Activated CD8-positive, alpha-beta memory T cell treated with anti-CD3 and anti-CD28 coated beads for 48 hours (primary cell): ENCODE measurements around the gene UBQLN3.

Experiments used
- DNase-seq, 3 experiments: peaks; one replicate each; pipeline ENCODE4 v3.0.0-alpha.2; 2020; ENCODE audit warnings: low read depth in 2 of 3, low spot score in 2 of 3

Gene UBQLN3

DNA sequence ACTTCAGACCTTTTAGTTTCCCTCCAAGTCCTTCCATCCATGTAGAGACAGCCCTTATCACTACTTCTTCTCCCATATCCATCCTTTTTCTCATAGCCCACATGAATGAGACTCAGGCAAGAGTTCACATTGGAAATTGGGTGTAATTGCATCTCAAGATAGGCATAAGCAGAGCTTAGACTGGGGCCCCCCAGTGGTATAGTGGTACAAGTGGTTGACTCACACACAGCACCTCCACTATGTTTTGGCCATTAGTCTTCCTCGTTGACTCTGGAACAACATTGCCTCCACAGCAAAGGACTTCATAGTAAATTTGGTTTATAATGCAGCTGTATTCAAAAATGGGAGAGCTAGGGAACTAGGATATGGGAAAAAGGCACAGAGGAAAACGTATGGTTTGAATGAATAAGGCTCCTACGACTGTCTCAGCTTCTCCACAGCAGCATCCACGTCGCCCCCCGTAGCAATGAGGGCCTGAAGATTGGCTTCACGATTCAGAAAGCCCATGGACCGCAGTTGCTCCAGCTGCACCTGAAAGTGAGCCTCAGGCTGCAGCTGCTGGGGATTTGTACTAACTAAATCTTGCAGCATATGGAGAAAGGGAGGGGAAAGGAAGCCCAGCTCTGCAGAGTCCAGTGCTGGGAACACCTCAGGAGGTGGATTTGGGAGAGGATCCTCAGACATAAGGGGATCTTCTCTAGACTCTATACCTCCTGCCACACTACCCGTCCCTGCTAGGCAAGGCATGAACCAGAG is 2.4 kb downstream of the UBQLN3 start:
- no peak for DNase-seq

- no peak for DNase-seq
These were observed 4.3 kb downstream of the UBQLN3 start for GRCh38 chr11:5505363-5506048.

- no peak for DNase-seq
These were observed 5.3 kb downstream of the UBQLN3 start for GRCh38 chr11:5504403-5504921.

DNA sequence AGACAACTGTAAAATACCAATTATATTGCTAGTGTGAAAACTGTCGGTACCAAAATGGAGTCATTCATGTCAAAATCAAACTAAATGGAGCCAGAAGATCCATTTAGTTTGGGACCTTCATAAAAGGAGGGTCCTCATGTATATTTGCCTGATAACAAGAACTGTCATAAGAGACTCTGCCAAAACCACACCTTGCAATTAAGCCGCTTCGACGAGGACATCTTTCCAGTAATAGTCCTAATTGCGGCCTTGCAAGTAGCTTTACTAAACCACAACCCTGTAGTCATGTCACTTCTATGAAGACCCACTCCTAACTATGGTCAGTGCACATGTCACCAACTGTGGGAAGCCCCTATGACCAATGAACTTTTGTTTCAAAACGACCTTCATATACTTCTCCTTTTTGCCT is 9.4 kb downstream of the UBQLN3 start:
- no peak for DNase-seq

GRCh38 chr11:5499671-5500070 is 10.1 kb downstream of the UBQLN3 start:
- DNase-seq: no peak

DNA sequence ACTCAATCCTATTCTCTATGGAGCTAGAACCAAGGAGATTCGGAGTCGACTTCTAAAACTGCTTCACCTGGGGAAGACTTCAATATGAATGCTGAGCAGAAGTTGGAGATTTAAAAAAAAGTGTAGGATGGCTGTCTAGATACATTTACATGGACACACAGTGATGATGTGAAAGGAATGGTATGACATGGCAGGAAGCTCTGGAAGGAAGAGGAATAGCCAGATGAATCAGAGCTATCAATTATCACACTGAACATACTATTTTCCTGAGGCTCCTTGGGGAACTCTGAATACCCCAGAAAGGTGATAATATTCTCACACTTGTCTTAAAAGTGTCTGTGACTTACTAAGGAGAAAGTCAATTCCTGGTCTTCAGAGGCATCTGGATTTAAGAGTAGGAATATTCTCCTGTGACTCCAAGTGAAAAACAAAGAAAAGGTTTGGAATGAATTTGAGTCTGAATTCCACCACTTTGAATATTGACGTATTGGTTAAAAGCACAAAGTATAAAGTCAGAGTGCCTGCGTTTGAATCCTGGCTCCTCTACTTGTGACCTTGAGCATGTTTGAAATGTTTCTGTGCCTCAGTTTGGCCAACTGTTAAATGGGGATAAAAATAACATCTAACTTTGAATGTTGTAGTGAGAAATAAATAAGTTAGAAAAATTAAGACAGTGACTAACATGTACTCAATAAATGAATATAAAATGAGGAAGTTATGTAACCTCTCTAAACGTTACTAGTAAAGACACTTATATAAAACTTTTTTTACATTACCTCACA is 20.0 kb downstream of the UBQLN3 start:
- DNase-seq: no peak

- DNase-seq: no peak
These were observed 20.9 kb downstream of the UBQLN3 start for GRCh38 chr11:5488798-5489399.

GRCh38 chr11:5488385-5488784 is 21.4 kb downstream of the UBQLN3 start, which contains the start of gene OR52D1:
TSS of gene OR52D1 (plus strand) at chr11:5488685. CDS start at chr11:5488707, 22 bp downstream.
- DNase-seq: no peak

- DNase-seq: no peak
These were observed 23.3 kb downstream of the UBQLN3 start for GRCh38 chr11:5486421-5486820.

GRCh38 chr11:5486003-5486402 is 23.8 kb downstream of the UBQLN3 start:
- DNase-seq: no peak

GRCh38 chr11:5476186-5476819 is 33.5 kb downstream of the UBQLN3 start:
- DNase-seq: no peak

- no peak for DNase-seq
These were observed 35.8 kb downstream of the UBQLN3 start for GRCh38 chr11:5473921-5474320.

DNA sequence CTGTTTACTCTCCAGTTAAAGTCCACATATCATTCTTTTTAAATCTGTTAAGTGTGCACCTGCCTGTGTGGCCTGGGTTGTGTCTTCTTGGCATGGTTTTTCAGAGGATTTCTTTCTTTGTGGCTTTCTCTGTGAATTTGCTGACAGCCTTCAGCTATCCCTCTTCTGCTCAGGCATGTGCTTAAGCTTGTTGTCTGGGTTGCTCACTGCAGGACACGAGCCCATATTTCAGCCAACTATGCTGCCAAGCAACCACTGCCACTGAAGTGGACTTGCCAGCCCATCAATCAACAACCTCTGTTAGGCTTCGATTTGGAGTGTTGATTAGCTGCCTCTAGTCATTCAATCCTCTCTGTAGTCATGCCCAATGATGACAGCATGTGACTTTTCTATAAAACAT is 42.2 kb downstream of the UBQLN3 start:
- DNase-seq: no peak

- no peak for DNase-seq
These were observed 48.7 kb downstream of the UBQLN3 start for GRCh38 chr11:5460983-5461621.
